Muscle of leg (tissue), 11 donors: Measurements from ENCODE around the gene VDR. TPM values are rescaled to one million over a fixed set of nuclear protein-coding genes. Genes with fewer than 3 reads are reported as not detected.
A peak's percentile ranks its signal among the peaks of the same experiment; 100 is the strongest.

Experiments used
- DNase-seq: peaks from one replicate; pipeline ENCODE4 v3.0.0; 2013
- H3K27ac ChIP-seq: one replicate; pipeline ENCODE4 v1.5.1; 2013; ENCODE audit warnings: mild to moderate bottlenecking, low read length, control low read depth
- H3K27me3 ChIP-seq: one replicate; pipeline ENCODE4 v1.6.1; 2013; ENCODE audit warnings: low read length; ENCODE audit not compliant: control insufficient read depth, insufficient read depth
- H3K36me3 ChIP-seq: one replicate; pipeline ENCODE4 v1.6.1; 2013; ENCODE audit warnings: low read length; ENCODE audit not compliant: control insufficient read depth, insufficient read depth
- H3K4me1 ChIP-seq: one replicate; pipeline ENCODE4 v1.6.1; 2013; ENCODE audit warnings: low read length; ENCODE audit not compliant: control insufficient read depth, insufficient read depth
- H3K4me3 ChIP-seq: one replicate; pipeline ENCODE4 v1.5.1; 2013; ENCODE audit warnings: low read length, control low read depth
- H3K9me3 ChIP-seq: replicated peaks from 2 replicates; pipeline ENCODE4 v1.6.1; 2013; ENCODE audit warnings: low read depth, low read length; ENCODE audit not compliant: control insufficient read depth
- WGBS: methylation state at CpG from one replicate; pipeline ENCODE4 v1.1.5; 2013; ENCODE audit warnings: missing lambda C conversion rate; ENCODE audit not compliant: insufficient coverage; 5-methylcytosine and 5-hydroxymethylcytosine counted together
- polyA plus RNA-seq, 8 donors: library from polyadenylated mRNA; unstranded; fragments of 120-200 nt; gene quantifications; one replicate each; pipeline versions ENCODE4 v1.2.1 to v1.2.3, GENCODE V29; 2013; ENCODE audit warnings: inconsistent platforms in 1 of 8, low replicate concordance in 1 of 8; ENCODE audit not compliant: insufficient read length in 8 of 8, insufficient read depth in 1 of 8
- total RNA-seq: library from RNA; stranded (reverse); fragments of 120-200 nt; gene quantifications from one replicate; pipeline ENCODE4 v1.2.4, GENCODE V29; 2013

VDR gene
- total and polyA plus RNA-seq, 9 donors: 0.23 to 1.0 (median 0.45) TPM

GRCh38 chr12:47943623-47944340 lies 39.0 kb upstream of the VDR start:
- no peak overlapping the region for H3K4me3 ChIP-seq
- no peak for DNase-seq
- H3K9me3 ChIP-seq: no peaks in the 10 kb centered on the region
- H3K27me3 ChIP-seq: peaks cover 8% of the 10 kb centered on the region
- peaks cover 30% of the 10 kb centered on the region for H3K4me1 ChIP-seq
- no peaks in the 10 kb centered on the region for H3K36me3 ChIP-seq
- 70% methylated on average over 5 of the region's 12 CpGs for WGBS
- H3K27ac ChIP-seq: no peak overlapping the region

- H3K4me1 ChIP-seq: peaks cover 31% of the 10 kb centered on the region
- H3K27me3 ChIP-seq: peaks cover 8% of the 10 kb centered on the region
- no peaks in the 10 kb centered on the region for H3K9me3 ChIP-seq
- no peak overlapping the region for H3K4me3 ChIP-seq
- no peak for DNase-seq
- 38% methylated on average over 17 of the region's 31 CpGs for WGBS
- no peak overlapping the region for H3K27ac ChIP-seq
- H3K36me3 ChIP-seq: no peaks in the 10 kb centered on the region
These were observed 37.9 kb upstream of the VDR start for GRCh38 chr12:47942614-47943225.

DNA sequence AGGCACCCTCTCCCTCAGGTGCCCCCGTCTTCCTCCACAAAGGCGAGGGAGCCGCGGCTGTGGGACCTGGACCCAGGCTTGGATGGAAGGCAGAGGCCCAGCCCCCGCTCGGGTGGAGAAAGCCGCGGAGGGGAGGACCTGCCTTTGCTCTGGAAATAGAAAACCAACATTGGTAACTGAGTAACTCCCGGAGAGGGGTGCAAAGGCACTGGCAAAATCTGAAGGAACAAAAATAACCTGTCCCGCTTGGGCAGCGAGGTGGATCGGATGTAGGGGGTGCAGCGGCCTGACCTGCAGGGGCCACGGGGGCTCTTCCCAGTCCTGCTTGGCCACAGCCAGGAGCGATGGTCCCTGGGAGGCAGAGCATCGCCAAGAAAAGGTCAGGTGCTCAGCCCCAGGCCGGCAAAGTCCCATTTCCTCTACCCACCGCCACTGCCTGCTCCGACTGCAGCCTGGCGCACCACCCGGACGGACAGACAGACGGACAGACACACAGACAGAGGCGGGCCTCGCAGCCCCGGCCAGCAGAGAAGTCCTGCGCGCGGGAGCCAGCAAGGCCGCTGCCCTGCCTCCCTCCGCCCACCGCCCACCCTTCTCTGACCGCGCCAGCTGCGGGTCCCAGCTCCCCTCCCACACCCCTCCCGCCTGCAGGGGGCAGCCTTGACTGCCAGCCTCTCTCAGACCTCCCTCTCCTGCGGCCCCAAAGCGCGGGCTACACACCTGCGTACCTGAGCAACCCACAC lies 37.2 kb upstream of the VDR start:
- DNase-seq: no peak

DNA sequence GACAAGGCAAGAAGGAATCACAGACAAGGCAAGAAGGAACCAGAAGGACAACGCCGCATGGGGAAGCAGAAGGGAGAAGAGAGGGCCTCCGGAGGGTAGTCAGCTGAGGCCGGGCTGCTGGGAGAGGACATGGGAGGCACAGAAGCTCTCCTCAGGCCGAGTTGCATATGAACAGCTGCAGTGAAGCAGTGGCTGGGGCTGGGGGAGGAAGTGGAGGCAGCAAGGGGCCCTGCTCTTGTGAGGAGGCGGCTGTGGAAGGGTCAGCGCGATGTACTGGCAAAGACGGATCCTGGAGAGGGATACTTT lies 36.6 kb upstream of the VDR start:
- Histone ChIP-seq H3K9me3 (no peaks in the 10 kb centered on the region), H3K36me3 (no peaks in the 10 kb centered on the region), H3K27ac (no peak overlapping the region), H3K27me3 (peaks cover 8% of the 10 kb centered on the region), H3K4me3 (no peak overlapping the region), H3K4me1 (peaks cover 19% of the 10 kb centered on the region)
- DNase-seq: no peak
- 56% methylated on average over 9 of the region's 9 CpGs for WGBS

More for the DNA sequence above, 37.2 kb upstream of the VDR start:
- Histone ChIP-seq H3K4me1 (peaks cover 25% of the 10 kb centered on the region), H3K27me3 (peaks cover 8% of the 10 kb centered on the region), H3K36me3 (no peaks in the 10 kb centered on the region), H3K9me3 (no peaks in the 10 kb centered on the region), H3K27ac (no peak overlapping the region), H3K4me3 (no peak overlapping the region)
- WGBS: 5% methylated on average over 36 of the region's 40 CpGs

- 88% methylated on average over 9 of the region's 10 CpGs for WGBS
- H3K9me3 ChIP-seq: no peaks in the 10 kb centered on the region
These were observed 36.1 kb upstream of the VDR start for GRCh38 chr12:47940773-47941474.

GRCh38 chr12:47939009-47939601 lies 34.3 kb upstream of the VDR start:
- WGBS: 74% methylated on average over 6 of the region's 6 CpGs
- Histone ChIP-seq H3K36me3 (no peaks in the 10 kb centered on the region), H3K4me3 (no peak overlapping the region), H3K27me3 (peaks cover 8% of the 10 kb centered on the region), H3K4me1 (peaks cover 28% of the 10 kb centered on the region), H3K9me3 (no peaks in the 10 kb centered on the region), H3K27ac (no peak overlapping the region)
- DNase-seq: peak; percentile 43

More at GRCh38 chr12:47940773-47941474, 36.1 kb upstream of the VDR start:
- peaks cover 8% of the 10 kb centered on the region for H3K27me3 ChIP-seq
- H3K36me3 ChIP-seq: no peaks in the 10 kb centered on the region
- peaks cover 14% of the 10 kb centered on the region for H3K4me1 ChIP-seq
- H3K4me3 ChIP-seq: no peak overlapping the region
- no peak overlapping the region for H3K27ac ChIP-seq
- no peak for DNase-seq

DNA sequence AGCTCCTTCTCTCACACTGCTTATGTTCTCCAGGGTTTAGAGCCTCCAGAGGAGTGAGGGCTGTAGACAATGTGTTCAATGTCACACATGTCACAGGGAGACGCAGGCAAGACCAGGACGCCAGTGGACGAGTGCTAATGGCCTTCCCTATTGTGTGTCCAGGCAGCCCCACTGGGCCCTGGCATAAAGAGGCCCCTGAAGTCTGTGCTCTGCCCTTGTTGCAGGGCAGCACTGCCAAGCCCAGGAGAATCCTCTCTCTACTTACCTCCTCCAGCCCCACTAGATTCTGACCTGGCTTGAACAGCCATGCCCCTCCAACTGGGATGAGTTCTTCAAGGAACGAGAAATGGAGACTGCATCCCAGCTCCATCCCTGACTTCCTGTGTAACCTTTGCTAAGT lies 33.8 kb upstream of the VDR start:
- H3K4me3 ChIP-seq: no peak overlapping the region
- 67% methylated on average over 2 of the region's 4 CpGs for WGBS
- H3K9me3 ChIP-seq: no peaks in the 10 kb centered on the region
- peaks cover 8% of the 10 kb centered on the region for H3K27me3 ChIP-seq
- H3K36me3 ChIP-seq: no peaks in the 10 kb centered on the region
- H3K27ac ChIP-seq: no peak overlapping the region
- no peak for DNase-seq
- peaks cover 28% of the 10 kb centered on the region for H3K4me1 ChIP-seq

- no peaks in the 10 kb centered on the region for H3K36me3 ChIP-seq
- no peak for DNase-seq
- H3K4me1 ChIP-seq: peaks cover 28% of the 10 kb centered on the region
- H3K9me3 ChIP-seq: no peaks in the 10 kb centered on the region
- no peak overlapping the region for H3K27ac ChIP-seq
- WGBS: 100% methylated on average over 1 of the region's 1 CpG
- no peak overlapping the region for H3K4me3 ChIP-seq
- H3K27me3 ChIP-seq: peaks cover 8% of the 10 kb centered on the region
These were observed 33.3 kb upstream of the VDR start for GRCh38 chr12:47938093-47938492.

DNA sequence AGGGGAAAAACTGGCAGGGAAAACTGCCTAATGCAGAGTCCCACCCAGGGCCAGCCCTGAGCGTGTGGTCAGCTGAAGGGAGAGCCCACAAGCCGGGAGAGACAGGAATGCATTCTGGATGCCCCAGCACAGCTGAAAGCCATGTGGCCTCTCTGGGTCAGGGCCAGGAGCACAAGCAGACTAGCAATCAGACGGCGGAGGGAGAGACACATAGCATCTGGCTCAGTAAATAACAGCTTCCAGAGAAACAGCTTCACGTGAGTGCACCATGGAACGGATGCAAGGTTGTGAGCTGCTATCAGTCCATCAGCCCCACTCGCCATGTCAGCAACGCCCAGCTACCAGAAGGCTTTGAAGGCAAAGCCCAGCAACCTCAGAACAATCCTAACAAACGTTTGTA lies 30.4 kb upstream of the VDR start:
- no peaks in the 10 kb centered on the region for H3K27me3 ChIP-seq
- H3K36me3 ChIP-seq: no peaks in the 10 kb centered on the region
- peaks cover 18% of the 10 kb centered on the region for H3K4me1 ChIP-seq
- WGBS: 16% methylated on average over 8 of the region's 9 CpGs
- no peak overlapping the region for H3K4me3 ChIP-seq
- DNase-seq: peak; percentile 90
- H3K27ac ChIP-seq: peak overlapping the region; percentile 45
- no peaks in the 10 kb centered on the region for H3K9me3 ChIP-seq
